Adrenal gland (tissue), 12 donors: ENCODE results near the gene FEM1B. TPM values are rescaled to one million over a fixed set of nuclear protein-coding genes. Genes with fewer than 3 reads are reported as not detected.

Experiments used
- DNase-seq, 7 donors: peaks; one replicate each; pipeline ENCODE4 v3.0.0-alpha.2; 2019 to 2020
- H3K27ac ChIP-seq, 5 donors: fragments of 200-600 bp; sonication (generic) in 4 of 5; 1 replicate in 3 of 5; 2 replicates in 2 of 5; pipeline versions ENCODE4 v1.5.1 to v1.8.0; 2016 to 2020; ENCODE audit warnings: mild to moderate bottlenecking in 1 of 5
- H3K27me3 ChIP-seq: fragments of 200-600 bp; 2 replicates; pipeline ENCODE4 v1.8.0; 2021
- H3K36me3 ChIP-seq, 2 donors: fragments of 200-600 bp; replicated peaks in 1 of 2; 1 replicate in 1 of 2; 2 replicates in 1 of 2; pipeline versions ENCODE4 v1.5.1 to v1.8.0; 2018 to 2022
- H3K4me1 ChIP-seq, 2 donors: fragments of 200-600 bp; replicated peaks in 1 of 2; 1 replicate in 1 of 2; 2 replicates in 1 of 2; pipeline versions ENCODE4 v1.5.1 to v1.8.0; 2018 to 2021
- H3K4me3 ChIP-seq, 4 donors: fragments of 200-600 bp; sonication (generic) in 3 of 4; one replicate each; pipeline ENCODE4 v1.5.1; 2016 to 2018
- H3K9me3 ChIP-seq, 3 donors: fragments of 200-600 bp; sonication (generic) in 1 of 3; replicated peaks in 1 of 3; 1 replicate in 2 of 3; 2 replicates in 1 of 3; pipeline versions ENCODE4 v1.5.1 to v1.8.0; 2016 to 2021
- CTCF ChIP-seq, 6 experiments: fragments of 450-650 bp in 4 of 6; fragments of 200-600 bp in 2 of 6; sonication (generic) in 1 of 6; IDR thresholded peaks; 1 replicate in 5 of 6; 2 replicates in 1 of 6; pipeline versions ENCODE4 v1.5.1 to v1.8.0; 2016 to 2021; ENCODE audit warnings: antibody characterized with exemption in 6 of 6, mild to moderate bottlenecking in 2 of 6, moderate library complexity in 1 of 6
- POLR2A ChIP-seq, 2 donors: fragments of 450-650 bp; IDR thresholded peaks; one replicate each; pipeline ENCODE4 v1.6.1; 2017; ENCODE audit warnings: antibody characterized with exemption in 2 of 2, mild to moderate bottlenecking in 2 of 2, moderate library complexity in 1 of 2
- WGBS, 4 donors: extraction: QIAGEN DNeasy Blood & Tissue Kit in 2 of 4; methylation state at CpG; one replicate each; pipeline versions ENCODE4 v1.1.5 to v1.1.7; 2013 to 2017; 5-methylcytosine and 5-hydroxymethylcytosine counted together
- intact Hi-C, 2 donors: fragments of 100-400 bp; cut with DNase I; formaldehyde crosslinking; loops; one replicate each; pipeline versions ENCODE4 v1.14.1 to v1.15.0; 2022 to 2023
- polyA plus RNA-seq, 3 donors: library from polyadenylated mRNA; stranded (reverse); fragments of 200-250 nt in 2 of 3; fragments of 350-450 nt in 1 of 3; fragmentation: Illumina TruSeq in 1 of 3; extraction: RNeasy Lipid Tissue Mini Kit (QIAGEN cat#74804) in 1 of 3; gene quantifications; one replicate each; pipeline ENCODE4 v1.2.3, GENCODE V29; 2013 to 2014
- total RNA-seq, 9 donors: library from RNA; depleted of rRNA in 4 of 9; stranded (reverse); fragments of >200 nt in 4 of 9; fragments of 120-200 nt in 1 of 9; fragmentation: NEBNext Ultra II Directional in 1 of 9; extraction: Animal tissue kit (Norgen Biotek cat#: 25700) in 1 of 9; gene quantifications; one replicate each; pipeline versions ENCODE4 v1.1.0 to v1.2.4, GENCODE V29; 2013 to 2023
- donor health status: healthy with polysubstance abuse.
- donor health status: Bipolar disorder and iron deficiency.
- donor health status: DM: yes; HTN: yes; CAD: no.
- donor health status: DM: no; HTN: no; CAD: no.
- donor health status: DM: no; HTN: no; CAD: no.
- donor health status: DM: yes; HTN: yes; CAD: no.

Gene FEM1B
- total and polyA plus RNA-seq, 12 donors, result 7.0 to 61.5 (median 42.7) TPM

DNA sequence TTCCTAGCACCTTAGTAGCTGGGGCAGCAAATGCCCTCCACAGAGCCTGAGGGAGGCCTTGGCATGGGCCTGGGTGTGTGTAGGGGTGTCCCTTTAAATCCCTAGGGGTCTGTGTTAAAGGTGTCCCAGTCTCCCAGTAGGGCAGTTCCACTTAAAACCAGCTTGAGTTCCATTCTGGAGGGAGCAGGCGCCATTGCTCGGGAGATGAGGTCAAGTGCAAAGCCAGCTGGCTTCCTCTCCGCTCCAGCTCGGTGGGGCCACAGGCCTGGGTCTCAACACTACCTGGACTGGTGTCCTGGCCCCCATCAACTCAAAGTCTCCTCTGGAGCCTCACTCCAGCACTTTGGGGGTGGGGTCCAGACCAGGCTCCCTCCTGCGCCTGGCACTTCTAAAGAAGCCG, 25.2 kb downstream of the FEM1B start:
- Histone ChIP-seq H3K4me3 (no peak overlapping the region), H3K4me1 (peaks cover 0 to 36% of the 10 kb centered on the region in 2 donors), H3K36me3 (no peaks in the 10 kb centered on the region), H3K27me3 (no peaks in the 10 kb centered on the region), H3K27ac (no peak overlapping the region), H3K9me3 (no peaks in the 10 kb centered on the region)
- intact Hi-C loops, result loop anchor here (5.0 to 10.0 kb wide), 4 partner anchors 48 to 372 kb away; no protein-coding TSS in a partner anchor
- no peak for TF ChIP-seq POLR2A (IDR thresholded peaks at IDR 0.05)
- no peak for TF ChIP-seq CTCF (IDR thresholded peaks at IDR 0.05)
- 92 to 98% (median 95%) methylated on average over 3 to 6 of the region's 6 CpGs for WGBS, 4 donors
- DNase-seq, result peak in 2 of 7 donors; percentile 9 to 39

DNA sequence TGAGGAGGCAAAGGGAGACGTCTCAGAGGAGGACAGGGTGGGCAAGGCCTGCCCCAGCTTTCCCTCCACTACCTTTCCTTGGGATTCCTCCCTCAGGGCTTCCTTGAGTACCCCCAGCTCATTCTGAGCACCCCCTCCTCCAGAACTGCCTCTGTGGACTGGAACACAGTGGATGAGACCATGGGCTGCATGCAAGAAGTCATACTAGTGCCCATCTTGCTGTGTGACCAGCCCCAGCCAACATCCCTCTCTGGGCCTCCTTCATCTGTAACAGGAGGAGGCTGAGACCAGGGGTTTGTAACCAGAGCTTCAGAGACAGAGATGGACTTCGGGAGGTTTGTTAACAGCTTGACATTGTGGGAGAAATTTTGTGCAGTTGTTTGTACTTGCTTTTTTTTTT, 25.6 kb downstream of the FEM1B start:
- 41 to 83% (median 68%) methylated on average over 1 to 2 of the region's 2 CpGs for WGBS, 4 donors
- TF ChIP-seq POLR2A (IDR thresholded peaks at IDR 0.05), result no peak
- no peak for TF ChIP-seq CTCF (IDR thresholded peaks at IDR 0.05)
- intact Hi-C loops, result loop anchor here (5.0 to 10.0 kb wide), 4 partner anchors 48 to 372 kb away; no protein-coding TSS in a partner anchor
- peak in 2 of 7 donors; percentile 10 to 41 for DNase-seq
- Histone ChIP-seq H3K9me3 (no peaks in the 10 kb centered on the region), H3K4me3 (no peak overlapping the region), H3K27ac (no peak overlapping the region), H3K36me3 (no peaks in the 10 kb centered on the region), H3K4me1 (peaks cover 0 to 32% of the 10 kb centered on the region in 2 donors), H3K27me3 (no peaks in the 10 kb centered on the region)

- H3K4me1 ChIP-seq, result peaks cover 0 to 26% of the 10 kb centered on the region in 2 donors
- no peaks in the 10 kb centered on the region for H3K27me3 ChIP-seq
- H3K27ac ChIP-seq, result no peak overlapping the region
- intact Hi-C loops, result loop anchor here (5.0 to 10.0 kb wide), 4 partner anchors 49 to 371 kb away; no protein-coding TSS in a partner anchor
- H3K9me3 ChIP-seq, result no peaks in the 10 kb centered on the region
- peak in 3 of 7 donors; percentile 15 to 47 (median 15) for DNase-seq
- WGBS, 4 donors, result 79 to 86% (median 83%) methylated on average over 13 to 15 of the region's 15 CpGs
- TF ChIP-seq CTCF (IDR thresholded peaks at IDR 0.05), result no peak
- TF ChIP-seq POLR2A (IDR thresholded peaks at IDR 0.05), result no peak
- H3K4me3 ChIP-seq, result no peak overlapping the region
- no peaks in the 10 kb centered on the region for H3K36me3 ChIP-seq
These were observed 26.3 kb downstream of the FEM1B start for GRCh38 chr15:68303560-68304436.

DNA sequence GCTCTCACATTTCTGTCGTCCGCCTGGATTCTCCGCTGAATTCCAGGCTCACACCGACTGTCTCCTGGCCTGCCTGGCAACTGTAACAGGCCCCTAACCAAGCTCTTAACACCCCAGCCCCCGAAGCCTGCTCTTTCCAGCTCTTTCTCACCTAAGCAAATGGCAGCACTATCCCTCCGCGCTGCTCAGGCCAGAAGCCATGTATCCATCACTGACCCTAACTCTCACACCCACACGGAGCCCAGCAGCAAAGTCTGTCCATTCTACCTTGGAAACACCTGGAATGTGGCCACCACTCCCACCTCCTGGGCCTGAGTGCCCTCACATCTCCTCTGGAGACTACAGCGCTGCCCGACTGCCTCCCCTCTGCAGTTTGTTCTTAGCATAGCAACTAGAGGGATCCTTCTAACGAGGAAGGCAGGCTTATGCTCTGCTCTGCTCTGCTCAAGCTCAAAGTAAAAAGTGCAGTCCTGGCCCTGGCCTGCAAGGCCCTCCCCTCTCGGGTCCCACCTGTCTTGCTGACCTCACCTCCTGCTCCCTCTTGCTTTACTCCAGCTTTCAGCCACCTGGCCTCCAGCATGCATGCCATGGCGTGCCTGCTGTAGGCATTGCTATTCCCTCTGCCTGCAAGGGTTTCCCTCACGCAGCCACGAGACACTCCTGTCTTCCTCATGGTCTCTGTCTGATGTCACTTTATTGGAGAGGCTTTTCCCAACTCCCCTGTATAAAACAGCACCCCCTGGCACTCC, 27.2 kb downstream of the FEM1B start:
- H3K36me3 ChIP-seq, result no peaks in the 10 kb centered on the region
- peaks cover 0 to 18% of the 10 kb centered on the region in 2 donors for H3K4me1 ChIP-seq
- no peak overlapping the region for H3K27ac ChIP-seq
- 86 to 90% (median 88%) methylated on average over 15 of the region's 15 CpGs for WGBS, 4 donors
- TF ChIP-seq CTCF (IDR thresholded peaks at IDR 0.05) (no peak), POLR2A (IDR thresholded peaks at IDR 0.05) (no peak)
- no peak overlapping the region for H3K4me3 ChIP-seq
- intact Hi-C loops, result loop anchor here (5.0 to 10.0 kb wide), 4 partner anchors 50 to 370 kb away; no protein-coding TSS in a partner anchor
- H3K9me3 ChIP-seq, result no peaks in the 10 kb centered on the region
- H3K27me3 ChIP-seq, result no peaks in the 10 kb centered on the region
- peak in 4 of 7 donors; percentile 12 to 49 (median 16) for DNase-seq
